Stimulated activated CD4-positive, alpha-beta T cell treated with anti-CD3 and anti-CD28 coated beads, Interleukin-4, amount 100 ng/mL, for 24 hours (primary cell): Measurements from ENCODE around the gene SUSD1.
A peak's percentile ranks its signal among the peaks of the same experiment; 100 is the strongest.
"Not testable (repeated sequence)": the region's sequence is repeated elsewhere in the genome, so short reads cannot be mapped to it uniquely, and the experiment has no call there.

ENCODE experiments used
- DNase-seq: peaks from one replicate; pipeline ENCODE4 v3.0.0-alpha.2; 2020

Gene SUSD1

DNA sequence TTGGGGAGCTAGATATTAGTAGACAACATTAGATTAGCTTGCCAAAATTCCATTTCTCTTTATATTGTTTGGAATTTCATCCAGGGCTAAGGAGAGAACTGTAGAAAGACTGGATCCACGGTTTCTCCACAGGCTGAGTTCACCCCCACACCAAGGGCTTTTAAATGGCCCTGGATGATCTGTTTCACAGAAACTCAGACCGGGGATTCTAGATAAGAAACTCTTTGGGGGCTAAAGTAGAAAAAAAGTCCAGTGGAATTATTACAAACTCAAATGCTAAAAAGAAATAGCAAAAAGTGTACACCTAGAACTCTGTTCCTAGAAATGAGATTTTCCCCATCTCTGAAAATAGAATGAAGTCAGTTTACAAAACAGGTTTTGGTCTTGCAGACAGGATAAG is 80.9 kb downstream of the SUSD1 start:
- DNase-seq: no peak

DNA sequence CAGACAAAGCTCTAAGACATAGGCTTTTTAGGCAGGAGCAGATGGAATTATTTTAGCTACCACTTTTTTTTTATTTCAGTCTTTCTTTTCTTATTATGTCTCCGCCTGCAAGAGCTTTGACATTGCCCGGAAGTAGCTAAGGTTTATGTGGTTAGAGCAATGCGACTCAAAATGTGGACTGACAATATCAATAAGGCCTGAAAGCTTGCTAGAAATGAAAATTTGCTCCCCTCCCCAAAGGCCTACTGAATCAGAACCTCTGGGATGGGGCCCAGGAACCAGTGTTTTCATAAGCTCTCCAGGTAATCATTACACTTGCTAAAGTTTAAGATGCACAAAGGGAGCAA is 81.3 kb downstream of the SUSD1 start:
- no peak for DNase-seq

DNA sequence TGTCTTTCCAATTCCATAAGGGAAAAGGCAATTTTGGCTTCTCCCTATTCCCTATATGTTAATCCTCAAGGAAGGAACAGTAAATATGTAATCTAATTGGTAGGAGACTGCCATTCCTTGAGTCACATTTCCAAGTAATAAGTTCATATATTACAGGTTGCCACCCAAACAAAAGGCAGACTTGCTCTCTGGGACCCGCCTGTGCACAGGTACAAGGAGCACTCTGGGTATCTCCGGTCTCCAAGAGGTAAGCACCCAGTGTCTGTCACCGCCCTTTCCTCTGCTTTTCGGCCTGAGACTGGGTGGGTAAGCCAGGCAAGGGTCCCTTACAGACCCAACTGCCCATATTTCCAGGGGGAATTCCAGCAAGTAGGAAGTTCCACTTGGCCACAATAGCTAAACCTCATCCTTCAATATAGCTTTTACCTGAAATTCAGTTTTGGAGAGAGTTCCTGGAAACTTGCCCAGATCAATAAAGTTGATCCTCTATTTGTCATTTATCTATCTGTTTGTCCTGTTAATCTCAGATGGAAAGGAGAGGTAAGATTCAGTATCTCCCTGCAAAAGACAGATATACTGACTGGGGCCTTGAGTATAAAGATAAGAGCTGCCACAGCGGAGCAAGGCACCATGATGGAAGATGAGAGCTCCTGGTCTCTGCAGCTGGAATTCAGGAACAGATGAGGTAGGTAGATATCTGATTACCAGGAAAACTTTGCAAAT is 81.8 kb downstream of the SUSD1 start:
- no peak for DNase-seq

DNA sequence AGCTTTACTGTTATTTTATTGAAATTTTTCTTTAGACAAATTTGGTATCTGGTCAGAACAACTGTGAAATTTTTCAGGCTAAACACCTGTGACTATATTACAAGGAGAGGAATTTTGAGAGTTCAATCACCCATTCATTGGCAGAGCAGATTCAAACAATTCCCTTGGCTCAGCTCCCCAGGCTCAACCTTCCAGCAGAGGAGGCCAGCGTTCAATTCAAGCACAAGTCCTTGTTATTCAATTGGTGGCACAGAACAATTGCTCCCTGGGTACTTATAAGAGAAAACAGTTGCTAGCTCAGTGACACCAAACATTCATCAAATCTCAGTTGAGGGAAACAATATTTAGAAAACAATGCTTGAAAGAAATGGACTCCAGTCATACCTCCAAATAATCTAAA is 83.3 kb downstream of the SUSD1 start:
- no peak for DNase-seq

DNA sequence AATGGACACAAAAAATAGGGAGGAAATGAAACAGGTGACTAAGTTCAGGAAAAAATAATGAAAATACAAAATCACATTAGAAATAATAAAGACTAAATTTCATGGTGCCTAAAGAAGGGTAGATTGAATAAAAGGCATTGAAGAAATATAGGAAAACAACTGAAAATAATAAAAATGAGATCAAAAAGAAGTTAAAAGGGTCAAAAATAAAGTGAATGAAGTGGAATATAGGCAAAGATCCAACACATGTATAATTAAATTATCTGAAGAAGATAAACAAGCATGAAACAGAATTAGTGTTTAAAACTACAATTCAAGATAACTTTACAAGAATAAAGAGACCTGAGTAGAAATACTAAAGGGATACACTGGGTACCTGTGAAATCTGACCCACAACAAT is 87.6 kb downstream of the SUSD1 start:
- no peak for DNase-seq

DNA sequence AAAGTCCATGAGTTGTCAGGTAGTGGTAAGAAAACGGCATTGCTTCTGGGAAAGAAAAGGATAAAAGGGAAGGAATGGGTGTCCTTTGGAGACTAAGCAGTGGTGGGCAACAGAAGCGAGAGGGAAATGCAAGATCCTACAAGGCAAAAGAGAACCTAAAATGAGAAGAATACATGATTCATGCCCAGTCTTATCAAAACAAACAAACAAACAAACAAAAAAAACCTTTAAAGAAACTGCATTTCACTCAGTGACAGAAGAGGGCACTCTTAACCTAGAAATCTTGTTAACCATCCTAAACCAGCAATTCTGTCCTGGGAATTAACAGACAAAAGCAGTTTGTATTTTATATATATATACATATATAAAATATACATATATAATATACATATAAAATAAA is 88.5 kb downstream of the SUSD1 start:
- no peak for DNase-seq

DNA sequence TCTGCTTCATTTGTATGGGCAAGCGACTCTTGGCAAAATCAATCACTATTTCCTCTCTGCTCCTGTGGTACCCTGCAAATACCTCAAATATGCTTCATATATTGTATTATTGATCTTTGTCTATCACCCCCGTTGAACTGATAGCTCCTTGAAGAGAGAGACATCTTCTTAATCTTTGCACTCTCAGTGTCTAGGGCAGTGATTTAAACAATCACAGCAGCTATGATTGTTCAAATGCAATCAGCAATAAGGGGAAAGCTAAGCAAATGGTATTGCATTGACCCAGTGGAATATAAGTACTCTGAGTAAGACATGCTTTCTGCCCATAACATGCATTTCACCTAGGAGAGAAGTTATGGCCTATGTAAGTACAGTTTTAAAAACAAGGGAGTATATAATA is 90.2 kb downstream of the SUSD1 start:
- no peak for DNase-seq

DNA sequence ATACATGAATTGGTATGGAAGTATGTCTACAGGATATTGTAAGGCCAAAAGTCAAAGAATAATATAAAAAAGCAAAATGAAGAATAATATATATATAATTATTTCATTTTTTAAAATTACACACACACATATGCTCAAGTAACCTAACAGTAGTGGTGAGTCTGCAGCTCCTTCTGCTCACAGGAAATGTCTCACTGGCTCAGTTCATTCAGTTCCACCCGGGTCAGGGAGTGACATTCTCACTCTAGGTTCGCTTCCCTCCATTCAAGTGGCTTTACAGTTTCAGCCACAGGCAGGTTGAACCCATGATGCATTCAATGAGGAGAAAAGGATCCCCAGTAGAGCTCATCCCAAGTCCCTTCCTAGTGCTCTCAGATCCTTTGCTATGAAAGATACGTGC is 90.8 kb downstream of the SUSD1 start:
- no peak for DNase-seq

DNA sequence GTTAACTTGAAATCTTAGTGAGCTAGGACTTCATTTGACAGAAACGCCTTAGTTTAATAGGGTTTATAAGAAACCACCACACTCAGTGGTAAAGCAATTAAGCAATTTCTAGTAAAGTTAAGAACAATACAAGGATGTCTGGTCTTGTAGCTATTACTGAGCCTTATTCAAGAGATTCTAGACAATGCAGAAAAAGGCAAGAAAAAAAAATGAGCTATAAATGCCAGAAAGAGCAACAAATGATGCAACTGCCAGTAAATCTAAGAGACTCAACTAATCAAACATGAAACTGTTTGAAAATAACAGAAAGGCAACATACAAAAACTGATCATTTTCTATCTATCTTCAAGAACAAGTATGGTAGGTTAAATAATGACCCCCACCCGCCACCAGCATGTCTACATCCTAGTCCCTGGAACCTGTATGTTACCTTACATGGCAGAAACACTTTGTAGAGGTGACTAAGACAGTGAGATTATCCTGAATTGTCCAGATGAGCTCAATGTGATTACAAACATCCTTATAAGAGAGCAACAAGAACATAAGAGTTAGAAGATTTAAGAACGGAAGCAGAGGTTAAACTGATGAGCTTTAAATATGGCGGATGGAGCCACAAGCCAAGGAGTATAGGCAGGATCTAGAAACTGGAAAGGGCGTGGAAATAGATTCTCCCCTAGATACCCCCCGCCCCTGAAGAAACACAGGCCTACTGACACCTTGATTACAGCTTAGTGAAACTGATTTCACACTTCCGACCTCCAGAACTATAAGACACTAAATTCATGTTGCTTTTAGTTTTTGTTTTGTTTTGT is 93.0 kb downstream of the SUSD1 start:
- DNase-seq: no peak

DNA sequence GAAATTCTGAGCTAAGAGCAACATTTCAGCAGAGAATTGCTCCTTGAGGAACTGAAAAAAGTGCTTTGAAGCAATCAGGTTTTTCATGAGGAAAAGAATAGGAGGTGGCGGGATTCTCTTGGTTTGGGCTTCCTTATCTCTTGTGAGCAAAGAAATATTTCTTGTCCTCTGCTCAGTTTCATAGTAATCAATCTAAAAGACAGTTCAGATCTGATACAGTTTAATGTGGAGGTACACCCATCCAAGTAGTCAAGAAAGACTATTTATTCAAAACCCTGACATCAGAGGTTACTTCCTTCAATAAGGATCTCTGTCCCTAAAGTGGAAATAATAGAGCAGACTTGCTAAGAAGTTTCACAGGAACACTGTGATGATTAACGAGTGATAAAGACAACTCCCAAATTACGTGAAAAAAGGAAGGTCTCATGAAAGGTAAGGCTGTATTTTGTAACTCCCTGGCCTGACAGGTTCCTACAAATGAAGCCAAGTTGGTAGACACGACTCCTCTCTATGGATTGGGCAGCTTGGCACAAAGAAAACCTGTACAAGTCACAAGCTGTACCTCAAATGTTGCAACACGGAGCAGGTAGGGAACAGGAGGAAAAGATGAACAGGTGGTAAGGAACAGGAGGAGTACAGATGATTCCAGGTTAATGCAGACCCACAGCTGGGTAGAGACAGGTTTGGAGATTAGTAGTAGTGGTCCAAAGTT is 94.1 kb downstream of the SUSD1 start:
- DNase-seq: no peak

DNA sequence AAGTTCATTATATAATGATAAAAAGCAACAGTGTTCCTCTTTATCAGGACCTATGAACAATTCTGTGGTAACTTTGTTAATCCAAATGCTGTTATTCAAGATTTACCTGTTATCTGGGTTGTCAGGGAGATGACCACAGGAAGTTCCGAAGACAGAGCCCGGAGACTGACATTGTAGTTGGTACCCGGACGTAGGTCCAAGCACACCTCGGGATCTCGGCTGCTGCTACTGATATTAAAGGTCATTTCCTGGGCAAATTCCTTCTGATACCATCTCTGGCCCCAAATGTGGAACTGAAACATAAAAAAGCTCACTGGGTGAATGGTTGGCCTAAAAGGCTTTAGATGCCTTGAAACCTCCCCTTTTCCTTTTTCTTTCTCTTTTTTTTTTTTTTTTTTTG is 96.7 kb downstream of the SUSD1 start:
- DNase-seq: no peak

DNA sequence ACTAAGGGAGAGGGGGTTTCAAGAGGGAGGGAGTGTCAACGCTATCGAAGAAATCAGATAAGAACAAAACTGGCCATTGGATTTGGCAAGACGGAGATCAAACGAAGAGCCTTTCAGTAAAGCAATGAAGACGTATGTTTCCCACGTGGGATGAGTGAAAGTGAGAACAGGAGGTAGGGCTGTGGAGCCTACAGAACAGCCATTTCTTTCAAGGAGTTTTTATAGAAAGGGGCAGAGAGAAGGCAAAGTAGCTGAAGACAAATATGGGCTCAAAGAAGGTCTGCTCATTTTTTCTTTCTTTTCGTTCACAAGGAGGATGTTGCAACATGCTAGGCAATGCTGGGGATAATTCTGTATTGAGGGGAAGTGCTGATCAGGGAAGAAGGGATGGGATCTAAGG is 98.3 kb downstream of the SUSD1 start:
- no peak for DNase-seq

DNA sequence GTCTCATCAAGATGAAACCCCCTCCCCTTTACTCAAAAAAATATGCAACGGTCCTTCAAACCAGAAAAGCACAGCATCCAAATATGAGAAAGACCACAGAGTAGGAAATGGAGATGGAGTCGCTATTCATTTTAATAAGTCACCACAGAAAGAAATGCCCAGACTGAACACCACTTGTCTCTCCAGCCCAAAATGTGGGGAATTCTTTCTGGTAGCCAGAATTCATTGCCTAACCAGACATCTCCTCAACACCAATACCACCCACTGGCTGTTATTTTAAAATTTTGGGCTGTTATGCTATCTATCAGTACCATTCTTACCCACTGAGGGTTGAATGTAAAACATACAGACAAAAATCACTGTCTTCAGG is 100.1 kb downstream of the SUSD1 start:
- no peak for DNase-seq

DNA sequence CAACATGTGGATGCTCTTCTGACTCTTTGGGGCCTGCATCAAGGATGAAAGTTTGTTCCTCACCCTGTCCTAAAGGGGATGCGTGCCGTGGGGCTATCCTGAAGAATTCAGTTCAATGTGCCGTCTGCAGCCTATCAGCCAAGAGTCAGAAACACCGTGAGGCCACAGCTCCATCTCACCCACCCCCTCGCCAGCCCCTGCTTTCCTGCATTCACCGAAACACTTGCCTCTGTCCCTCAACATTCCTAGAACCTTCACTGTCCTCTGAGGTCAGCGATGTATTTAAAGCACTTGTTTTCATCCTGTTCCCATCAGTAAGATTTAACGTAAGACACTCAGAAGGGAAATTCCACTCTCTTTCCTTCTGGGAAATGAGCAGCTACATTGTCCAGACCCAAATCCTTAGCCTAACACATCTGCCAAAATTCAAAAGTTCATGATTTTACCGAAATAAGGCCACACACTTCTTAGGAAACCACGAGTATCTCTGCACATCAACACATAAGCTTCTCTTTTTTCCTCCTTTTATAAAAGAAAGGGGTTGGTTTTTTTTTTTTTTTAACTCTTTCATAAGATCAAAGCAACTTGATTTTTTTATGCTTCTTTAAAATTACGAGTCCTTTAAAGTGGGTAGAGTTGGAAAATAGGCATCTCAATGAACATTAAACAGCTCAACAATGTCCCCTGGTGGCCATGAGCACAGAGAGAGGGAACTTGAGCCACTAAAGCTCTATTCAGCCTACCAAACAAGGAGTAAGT is 100.7 kb downstream of the SUSD1 start:
- peak; percentile 83 for DNase-seq

DNA sequence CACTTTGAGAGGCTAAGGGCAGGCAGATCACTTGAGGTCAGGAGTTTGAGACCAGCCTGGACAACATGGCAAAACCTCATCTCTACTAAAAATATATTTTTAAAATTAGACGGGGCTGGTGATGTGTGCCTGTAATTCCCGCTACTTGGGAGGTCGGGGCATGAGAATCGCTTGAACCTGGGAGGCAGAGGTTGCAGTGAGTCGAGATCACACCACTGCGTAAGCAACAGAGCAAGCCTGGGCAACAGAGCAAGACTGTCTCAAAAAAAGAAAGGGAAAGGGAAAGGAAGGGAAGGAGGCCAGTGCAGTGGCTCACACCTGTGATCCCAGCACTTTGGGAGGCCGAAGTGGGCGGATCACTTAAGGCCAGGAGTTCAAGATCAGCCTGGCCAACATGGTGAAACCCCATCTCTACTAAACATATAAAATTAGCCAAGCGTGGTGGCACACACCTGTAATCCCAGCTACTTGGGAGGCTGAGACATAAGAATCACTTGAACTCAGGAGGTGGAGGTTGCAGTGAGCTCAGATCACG is 101.4 kb downstream of the SUSD1 start:
- DNase-seq: not testable (repeated sequence)

DNA sequence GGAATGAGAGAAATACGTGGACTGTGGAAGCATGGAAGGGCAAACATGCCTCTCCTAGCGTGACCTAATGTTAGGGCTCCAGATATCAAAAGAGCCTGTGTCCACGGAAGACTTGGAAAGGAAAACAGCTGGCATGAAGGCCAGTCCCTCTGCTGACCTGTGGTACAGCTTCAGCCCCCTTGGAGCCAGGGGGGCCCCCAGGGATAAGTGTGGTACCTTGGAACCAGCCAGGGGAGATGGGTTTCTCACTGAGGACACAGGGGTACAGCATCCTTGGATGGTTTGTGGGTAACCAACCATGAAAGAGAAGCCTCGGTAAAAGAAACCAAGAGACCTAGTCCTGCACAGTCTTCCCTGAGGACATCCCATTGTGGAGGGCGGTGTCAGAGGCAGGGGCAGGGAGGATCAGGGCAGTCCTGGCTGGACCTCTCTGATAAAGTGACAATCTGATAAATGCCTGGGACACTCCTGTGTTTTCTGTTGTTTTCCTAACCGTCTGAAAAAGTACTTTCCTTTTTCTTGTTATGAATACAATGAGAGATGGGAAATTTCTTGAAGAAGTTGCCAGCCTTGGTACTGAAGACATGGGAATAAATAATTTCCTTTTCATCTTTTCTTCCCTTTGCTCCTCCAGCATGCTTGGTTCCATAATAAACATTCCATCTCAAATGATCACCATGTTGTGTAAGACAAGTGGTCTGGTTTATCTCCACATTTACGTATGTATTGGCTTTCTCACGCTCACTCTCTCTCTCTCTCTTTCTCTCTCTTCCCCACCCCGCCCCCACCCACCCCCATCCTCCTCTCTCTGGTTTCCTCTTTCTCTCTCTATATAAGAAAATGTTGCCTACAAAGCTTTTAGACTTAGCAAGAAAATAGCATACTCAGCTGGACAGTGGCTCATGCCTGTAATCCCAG is 102.1 kb downstream of the SUSD1 start:
- no peak for DNase-seq

DNA sequence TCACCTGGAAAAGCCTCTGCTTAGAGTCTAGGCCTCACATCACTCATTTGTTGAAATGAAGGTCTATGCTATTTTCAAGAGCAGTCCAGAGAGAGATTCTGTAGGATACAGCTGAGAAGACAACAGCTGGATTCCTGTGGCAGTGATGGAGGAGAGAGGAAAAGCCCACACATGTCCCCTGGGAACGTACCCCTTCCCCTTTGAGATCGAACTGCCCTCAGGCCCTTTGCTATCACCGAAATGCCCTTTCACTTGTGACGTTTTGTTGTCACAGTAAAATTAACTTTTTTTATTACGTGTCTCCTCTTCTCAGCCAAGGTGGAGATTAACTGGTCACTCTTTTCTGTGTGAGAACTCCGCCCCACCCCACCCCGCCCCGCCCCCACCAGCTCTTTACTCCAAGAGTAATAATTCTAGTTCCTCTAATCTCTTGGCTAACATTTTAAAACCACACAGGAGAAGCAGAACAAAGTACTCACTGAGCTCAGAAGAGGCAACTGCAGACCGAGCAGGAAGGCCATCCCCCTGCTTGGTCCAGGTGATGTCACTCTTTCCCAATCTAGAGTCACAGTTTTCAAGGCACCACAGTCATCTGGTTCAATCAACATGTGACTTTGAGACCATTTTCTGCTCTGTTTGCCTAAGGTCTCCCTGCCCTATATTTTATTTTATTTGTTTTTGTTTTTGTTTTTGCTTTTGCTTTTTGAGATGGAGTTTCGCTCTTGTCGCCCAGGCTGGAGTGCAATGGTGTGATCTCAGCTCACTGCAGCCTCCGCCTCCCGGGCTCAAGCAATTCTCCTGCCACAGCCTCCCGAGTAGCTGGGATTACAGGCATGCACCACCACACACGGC is 105.6 kb downstream of the SUSD1 start:
- DNase-seq: no peak

DNA sequence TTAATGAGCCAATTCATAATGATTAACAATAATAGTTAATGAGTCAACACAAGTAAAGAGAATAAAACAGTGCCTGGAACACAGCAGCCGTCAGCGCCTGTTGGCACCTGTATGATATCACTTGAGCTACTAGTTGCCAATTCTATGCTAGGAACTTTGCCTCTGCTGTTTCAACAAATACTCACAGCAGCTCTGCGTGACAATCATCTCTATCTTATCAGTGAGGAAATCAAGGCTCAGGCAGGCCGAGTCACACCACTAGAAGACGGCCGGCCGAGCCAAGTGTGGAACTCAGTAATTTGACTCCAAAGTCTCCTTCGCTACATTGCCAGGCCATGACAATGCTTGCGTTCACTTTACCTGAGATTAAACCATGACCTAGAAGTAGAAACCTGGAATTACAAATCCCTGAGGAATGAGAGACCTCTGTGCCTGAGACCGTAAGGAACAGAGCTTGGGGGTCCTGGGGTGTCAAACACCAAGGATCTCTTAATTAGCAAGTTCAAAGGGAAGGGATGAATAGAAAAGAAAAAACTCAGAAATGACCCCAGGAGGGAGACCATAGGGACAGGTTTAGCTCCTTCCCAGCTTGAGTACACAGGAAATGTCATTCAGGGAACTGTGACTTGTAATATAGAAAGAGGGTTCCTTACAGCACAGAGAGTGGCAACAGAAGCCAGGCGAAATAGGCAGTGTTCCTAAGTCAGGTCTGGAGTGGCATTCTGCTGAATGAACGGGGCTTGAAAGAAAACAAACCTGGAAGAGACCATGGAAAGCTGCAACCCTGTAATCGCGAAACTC is 109.1 kb downstream of the SUSD1 start:
- no peak for DNase-seq

DNA sequence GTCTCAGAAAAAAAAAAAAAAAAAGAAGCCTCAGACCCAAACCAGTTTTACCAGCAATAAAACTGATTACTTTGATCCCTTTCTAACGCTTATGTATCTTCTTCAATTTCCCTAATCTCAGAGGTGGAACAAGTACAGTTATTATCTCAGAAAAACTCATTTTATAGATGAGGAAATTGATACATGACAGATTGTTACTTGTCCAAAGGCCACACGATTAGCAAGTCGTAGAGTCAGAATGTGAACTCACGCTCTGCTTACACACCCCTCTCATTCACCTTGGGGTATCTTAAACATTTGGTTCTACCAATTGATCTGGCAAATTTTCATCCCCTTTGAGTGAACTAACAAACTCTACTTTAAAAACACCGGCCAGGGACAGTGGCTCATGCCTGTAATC is 110.2 kb downstream of the SUSD1 start:
- DNase-seq: no peak

DNA sequence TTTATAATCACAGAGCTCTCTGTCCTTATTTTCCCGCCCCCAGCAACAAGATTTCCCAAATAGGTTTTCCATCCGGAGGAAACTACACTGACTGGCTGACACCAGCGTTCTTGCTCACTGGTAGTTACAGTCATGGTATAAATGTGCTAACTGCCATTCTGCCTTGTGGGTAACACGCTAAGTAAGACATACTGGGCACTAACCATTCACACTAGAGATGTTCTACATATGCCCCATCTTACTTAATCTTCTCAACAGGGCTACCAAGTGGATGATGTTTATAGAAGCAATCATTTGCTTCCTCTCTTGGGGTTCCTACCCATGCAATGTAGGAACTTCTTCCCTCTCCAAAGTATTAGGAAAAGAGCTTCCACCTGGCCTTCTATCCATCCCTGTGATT is 111.5 kb downstream of the SUSD1 start:
- no peak for DNase-seq
